ENCODE results near the gene GALNT1.

DNA sequence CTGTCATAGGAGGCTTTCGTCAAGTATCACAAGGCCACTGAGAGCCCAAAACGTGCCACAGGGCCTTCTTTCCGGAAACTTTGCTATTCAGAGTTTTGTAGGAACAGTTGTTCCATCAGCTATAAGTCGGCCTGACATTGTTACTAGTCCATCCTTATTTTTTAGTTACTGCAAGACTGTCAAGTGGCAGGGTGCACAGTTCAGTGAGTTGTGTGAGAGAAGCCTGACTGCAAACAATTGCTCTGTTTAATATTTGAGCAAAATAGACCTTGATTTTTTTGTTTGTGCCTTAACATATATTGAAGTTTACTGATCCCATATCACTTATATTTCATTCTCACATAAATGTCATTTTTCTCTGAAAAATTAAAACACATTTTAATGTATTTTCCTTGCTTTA is 110.1 kb downstream of the GALNT1 start:
- TF ChIP-seq FOXK1 (CRISPR knock-in tag; IDR thresholded peaks at IDR 0.05; ENCODE audit: borderline replicate concordance) = no peak
- TF ChIP-seq KAT8 (IDR thresholded peaks at IDR 0.05; ENCODE audit: low read depth) = no peak
- no peak for TF ChIP-seq NCOR1 (IDR thresholded peaks at IDR 0.05)
- TF ChIP-seq ZNF133 (CRISPR knock-in tag; IDR thresholded peaks at IDR 0.05) = no peak
- TF ChIP-seq ATF1 (CRISPR knock-in tag; IDR thresholded peaks at IDR 0.05) = no peak
- TF ChIP-seq ATF1 (tag; IDR thresholded peaks at IDR 0.05) = no peak
- no peak for TF ChIP-seq IRF2 (CRISPR knock-in tag; IDR thresholded peaks at IDR 0.05)
- no peak for TF ChIP-seq ZNF57 (CRISPR knock-in tag; IDR thresholded peaks at IDR 0.05)
- no peak for TF ChIP-seq TEAD4 (IDR thresholded peaks at IDR 0.05; ENCODE audit: low read length)
- TF ChIP-seq TEAD4 (CRISPR knock-in tag; IDR thresholded peaks at IDR 0.05; ENCODE audit: borderline replicate concordance) = no peak

All from K562 (cell line).